NCI-H510A (cell line): ENCODE results near the gene APP.

Experiments used
- DNase-seq: peaks from one replicate; lab custom pipeline; 2025; lab: John Stamatoyannopoulos, UW

Gene APP

DNA sequence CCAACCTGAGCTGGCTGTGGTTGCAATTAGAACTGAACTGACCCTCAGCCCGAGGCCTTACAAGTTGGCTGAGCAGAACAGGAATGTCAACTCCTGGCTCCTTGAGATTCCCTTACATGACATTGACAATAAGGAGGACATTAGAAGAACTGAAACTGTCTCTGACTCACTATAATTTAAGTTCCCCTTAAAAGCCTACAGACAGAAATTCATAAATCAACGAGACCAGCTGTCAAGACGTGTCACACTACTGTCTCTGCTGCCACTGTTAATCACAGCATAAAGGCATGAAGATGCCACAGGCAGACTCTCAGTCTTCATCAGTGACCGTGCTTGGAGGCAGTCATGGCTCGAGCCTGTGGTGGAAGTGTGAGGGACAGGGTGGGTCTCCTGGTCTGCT is 267.0 kb downstream of the APP start:
- no peak for DNase-seq

DNA sequence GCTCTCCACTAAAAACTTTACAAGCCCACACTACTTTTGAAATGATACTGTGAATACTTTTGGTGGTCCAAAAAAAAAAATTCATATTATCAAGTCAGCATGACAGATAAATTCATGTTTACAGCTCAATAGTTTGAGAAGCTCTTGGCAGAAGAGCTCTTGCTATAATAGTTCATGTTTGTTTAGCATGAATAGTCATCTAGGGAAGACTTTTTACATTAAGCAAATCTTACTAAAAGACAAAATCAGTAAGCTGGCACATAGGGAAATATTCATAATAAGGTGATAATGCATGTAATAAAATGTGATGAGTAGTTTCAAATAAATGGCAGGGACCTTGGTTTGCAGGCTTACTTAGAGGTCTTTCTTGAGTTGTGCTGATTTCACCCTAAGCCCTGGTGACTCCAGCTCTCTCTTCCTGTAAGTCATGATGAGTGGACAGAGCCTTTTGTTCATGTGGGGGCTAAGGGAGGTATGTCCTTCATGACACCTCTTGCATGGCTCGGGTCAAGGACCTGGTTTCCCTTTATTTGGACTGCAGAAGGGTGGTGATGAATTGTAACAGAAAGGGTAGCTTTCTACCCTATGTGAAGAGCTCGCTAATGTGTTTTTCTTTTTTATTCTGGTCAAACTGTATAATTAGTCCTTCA is 269.1 kb downstream of the APP start:
- no peak for DNase-seq

DNA sequence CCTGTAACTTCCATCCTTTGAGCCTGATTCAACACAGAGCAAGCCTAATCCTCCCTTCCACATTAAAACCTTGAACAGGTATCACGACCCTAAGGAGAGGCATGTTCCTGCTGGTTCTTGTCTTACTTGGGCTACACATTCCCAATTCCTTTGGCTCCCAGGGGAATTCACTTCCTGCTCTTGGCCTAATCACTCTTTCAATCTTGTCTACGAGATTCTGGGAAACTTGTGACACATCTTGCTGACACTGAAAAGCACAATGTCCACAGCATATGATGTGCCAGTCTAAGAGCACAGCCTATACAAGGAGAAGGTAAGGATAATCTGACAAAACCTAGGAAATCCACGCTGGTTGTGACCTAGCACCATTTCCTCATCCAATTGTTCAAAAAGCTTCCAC is 271.9 kb downstream of the APP start:
- DNase-seq, result no peak

GRCh38 chr21:25897383-25897782 is 273.2 kb downstream of the APP start:
- no peak for DNase-seq

- no peak for DNase-seq
Observed at GRCh38 chr21:25896501-25897056, 274.0 kb downstream of the APP start.

GRCh38 chr21:25895565-25896205 is 274.9 kb downstream of the APP start:
- DNase-seq, result no peak

DNA sequence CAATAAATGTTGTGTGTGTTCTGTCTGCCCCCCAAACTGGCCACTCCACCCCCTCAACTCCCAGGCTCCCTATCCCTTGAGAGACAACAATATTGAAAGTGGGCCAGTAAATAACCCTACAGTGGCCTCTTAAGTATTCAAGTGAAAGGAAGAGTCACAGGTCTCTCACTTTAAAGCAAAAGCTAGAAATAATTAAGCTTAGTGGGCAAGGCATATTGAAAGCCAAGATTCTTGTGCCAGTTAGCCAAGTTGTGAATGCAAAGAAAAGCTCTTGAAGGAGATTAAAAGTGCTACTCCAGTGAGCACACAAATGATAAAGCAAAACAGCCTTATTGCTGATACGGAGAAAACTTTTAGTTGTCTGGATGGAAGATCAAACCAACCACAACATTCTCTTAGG is 277.4 kb downstream of the APP start:
- no peak for DNase-seq

DNA sequence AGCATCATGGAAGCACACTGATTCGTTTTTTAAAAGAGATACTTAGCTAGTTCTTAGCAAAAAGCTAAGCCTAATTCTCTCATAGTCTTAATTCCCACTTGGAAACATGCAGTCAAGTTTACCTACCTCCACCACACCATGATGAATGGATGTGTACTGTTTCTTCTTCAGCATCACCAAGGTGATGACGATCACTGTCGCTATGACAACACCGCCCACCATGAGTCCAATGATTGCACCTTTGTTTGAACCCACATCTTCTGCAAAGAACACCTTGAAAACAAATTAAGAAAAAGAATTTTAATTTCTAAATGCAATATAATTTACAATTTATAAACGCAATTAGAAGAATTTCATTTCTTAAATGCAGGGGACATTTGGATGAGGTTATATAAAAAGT is 279.0 kb downstream of the APP start:
- no peak for DNase-seq

- no peak for DNase-seq
Observed at GRCh38 chr21:25890001-25890400, 280.6 kb downstream of the APP start.

- DNase-seq, result no peak
Observed at GRCh38 chr21:25888711-25889110, 281.9 kb downstream of the APP start.

GRCh38 chr21:25887646-25888306 is 282.8 kb downstream of the APP start:
- DNase-seq, result no peak

DNA sequence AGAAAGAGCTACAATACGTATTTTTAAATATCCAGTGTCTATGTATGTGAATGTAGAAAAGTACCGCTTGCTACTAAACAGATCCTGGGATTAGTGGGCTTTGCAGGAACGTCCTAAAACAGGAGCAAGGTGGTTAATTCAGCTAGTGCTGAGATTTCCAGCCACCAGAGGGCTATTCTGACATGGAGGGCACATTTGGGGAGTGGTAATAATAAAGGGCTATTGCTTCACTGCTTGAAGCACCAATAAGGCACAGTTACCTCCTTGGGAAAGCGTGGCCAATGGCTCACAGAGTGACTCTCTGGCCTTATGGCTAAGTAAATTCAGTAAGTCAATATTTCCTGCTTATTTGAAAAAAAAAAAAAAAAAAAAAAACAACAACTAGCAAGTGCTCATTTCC is 283.4 kb downstream of the APP start:
- DNase-seq, result no peak

GRCh38 chr21:25885880-25886279 is 284.7 kb downstream of the APP start:
- no peak for DNase-seq

DNA sequence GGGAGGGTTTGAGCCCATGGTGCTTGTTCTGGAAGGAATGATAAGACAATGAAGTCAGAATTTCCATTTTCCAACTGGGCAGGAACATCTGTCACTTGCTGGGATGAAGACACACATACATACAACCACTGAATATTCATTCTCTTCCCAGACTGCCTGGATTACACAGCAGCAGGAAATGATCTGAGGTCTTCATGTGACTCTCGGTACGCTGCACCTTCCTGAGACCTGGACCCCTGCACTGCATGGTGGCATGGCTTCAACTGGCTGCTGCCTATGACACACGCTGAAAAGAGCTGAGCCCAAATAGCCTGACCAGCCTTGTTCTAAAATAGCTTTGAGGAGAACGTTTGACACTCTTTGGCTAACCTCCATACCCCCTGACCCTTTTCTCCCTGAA is 285.2 kb downstream of the APP start:
- DNase-seq, result no peak

DNA sequence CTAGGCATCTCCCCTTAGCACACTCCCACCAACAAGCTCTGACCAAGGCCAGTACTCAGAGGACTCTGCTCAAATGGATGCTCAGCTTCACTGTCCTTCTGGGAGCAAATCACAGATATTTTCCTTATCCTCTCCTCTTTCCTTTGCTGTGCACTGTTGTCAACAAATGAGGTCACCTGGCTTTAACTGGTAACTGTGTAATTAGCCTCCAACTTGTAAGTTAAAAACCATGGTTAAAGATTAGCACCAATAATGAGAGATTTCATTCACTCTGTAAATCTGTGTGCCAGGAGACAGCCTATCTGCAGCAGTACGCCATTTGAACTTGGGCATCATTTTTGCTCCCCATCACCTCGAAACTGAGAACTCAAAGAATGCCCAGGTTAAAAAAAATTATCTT is 286.3 kb downstream of the APP start:
- DNase-seq, result no peak

DNA sequence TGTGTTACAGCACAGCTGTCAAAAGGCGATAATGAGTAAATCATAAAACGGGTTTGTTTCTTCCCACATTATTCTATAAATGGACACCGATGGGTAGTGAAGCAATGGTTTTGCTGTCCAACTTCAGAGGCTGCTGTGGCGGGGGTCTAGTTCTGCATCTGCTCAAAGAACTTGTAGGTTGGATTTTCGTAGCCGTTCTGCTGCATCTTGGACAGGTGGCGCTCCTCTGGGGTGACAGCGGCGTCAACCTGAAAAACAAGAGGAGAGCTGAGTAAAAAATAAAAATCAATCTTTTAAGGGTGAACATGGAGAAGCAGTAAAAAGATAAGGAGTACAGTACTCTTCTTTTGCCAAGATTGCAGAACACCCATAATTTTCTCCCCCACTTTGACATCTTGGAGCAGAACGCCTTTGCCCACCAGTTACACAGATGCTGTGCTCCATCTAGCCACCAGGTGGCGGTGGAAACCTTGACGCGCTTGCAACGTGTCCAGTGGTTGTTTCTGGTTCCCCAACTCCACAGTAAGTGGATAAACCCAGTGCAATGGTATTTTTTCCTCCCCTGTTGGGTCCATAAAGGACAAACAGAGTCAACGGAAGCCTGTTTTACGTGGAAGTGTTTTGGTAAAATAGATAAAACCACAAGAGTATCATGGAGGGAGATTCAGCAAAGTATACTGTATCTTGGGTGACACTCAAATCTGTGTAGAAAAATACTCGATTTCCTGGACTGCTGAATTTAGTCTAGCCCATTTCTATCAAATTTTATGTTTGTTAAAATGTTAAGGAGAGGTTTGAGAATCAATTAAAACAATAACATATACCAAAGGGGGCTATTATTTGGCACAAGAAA is 288.8 kb downstream of the APP start:
- DNase-seq, result no peak

- DNase-seq, result no peak
Observed at GRCh38 chr21:25879203-25879602, 291.4 kb downstream of the APP start.

GRCh38 chr21:25878344-25878743 is 292.2 kb downstream of the APP start:
- DNase-seq, result no peak

- no peak for DNase-seq
Observed at GRCh38 chr21:25872271-25872670, 298.3 kb downstream of the APP start.

DNA sequence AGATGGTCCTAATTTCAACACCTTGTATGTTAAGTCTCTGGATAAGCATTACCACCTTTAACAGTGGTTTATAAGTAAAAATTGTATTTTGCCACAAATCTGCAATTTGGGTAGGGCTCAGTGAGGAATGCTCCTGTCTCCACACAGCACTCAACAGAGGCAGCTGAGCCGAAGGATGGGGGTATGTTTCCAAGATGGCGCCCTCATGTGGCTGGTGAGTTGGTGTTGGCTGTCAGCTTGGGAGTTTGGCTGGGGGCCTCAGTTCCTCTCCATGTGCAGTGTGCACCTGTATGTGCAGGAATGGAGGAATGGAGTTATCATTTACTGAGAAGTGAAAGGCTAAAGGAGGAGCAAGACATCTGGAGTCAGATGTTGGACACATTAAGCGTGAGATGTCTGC is 299.0 kb downstream of the APP start:
- no peak for DNase-seq

DNA sequence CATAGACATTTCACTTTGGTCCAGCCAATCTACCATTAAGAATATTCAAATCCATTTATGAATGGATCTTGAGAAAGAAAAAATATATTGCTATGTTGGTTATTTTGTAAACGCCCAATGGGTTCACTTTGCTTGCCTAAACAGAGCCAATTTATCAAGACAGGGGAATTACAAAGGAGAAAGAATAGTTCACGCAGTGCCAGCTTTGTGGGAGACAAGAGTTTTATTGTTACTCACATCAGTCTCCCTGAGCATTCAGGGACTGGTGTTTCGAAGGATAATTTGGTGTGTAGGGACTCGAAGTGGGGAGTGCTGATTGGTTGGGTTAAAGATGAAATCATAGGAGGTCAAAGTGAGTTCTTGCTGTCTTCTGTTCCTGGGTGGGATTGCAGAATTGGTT is 300.5 kb downstream of the APP start:
- DNase-seq, result no peak

GRCh38 chr21:25867061-25867460 is 303.5 kb downstream of the APP start:
- DNase-seq, result no peak
